GM19397 (cell line): ENCODE results near the gene PTPRD.
"Not testable (repeated sequence)": the region's sequence is repeated elsewhere in the genome, so short reads cannot be mapped to it uniquely, and the experiment has no call there.

Experiments
- ATAC-seq: cut with Tn5 transposase; IDR thresholded peaks from one replicate; pipeline ENCODE4 v1.9.1; 2021; ENCODE audit warnings: mild to moderate bottlenecking, moderate library complexity; ENCODE audit not compliant: unreplicated experiment

Gene PTPRD

DNA sequence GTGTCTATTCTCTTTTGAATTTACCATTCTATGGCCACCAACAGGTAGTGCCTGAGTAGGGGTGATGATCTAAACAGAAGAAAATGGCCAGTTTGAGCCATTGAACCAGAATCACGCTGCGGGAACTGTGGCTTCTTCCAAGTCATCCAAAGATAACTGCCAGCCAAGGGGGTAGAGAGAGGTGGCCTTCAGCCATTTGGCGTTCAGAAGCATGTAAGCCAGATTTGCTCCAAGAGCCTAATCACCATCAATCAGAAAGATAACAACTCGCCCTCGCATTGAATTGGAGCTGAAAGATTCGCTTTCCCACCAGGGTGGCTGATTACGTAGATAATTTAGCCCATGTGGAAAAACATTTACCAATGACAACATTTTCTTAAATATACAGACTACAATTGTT, 1510.5 kb downstream of the PTPRD start:
- no peak for ATAC-seq

DNA sequence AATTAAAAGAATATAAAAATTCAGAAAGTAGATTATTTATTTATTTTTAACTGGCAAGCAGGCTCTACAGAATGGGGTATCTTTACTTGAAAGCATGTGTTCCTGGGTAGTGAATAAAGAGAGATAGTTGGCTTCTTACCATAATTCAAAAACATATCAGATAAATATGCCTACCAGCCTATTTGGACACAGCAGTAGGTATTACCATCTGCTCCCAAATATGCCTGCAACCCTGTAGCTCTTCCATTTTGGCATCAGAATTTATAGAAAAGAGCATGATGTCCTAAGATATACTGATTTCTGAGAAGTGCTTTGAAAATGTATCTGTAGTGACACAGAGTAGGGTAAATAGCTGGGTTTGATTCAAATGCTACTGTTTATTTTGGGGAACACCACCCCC, 1512.7 kb downstream of the PTPRD start:
- no peak for ATAC-seq

GRCh38 chr9:9099646-9100045, 1513.2 kb downstream of the PTPRD start:
- ATAC-seq: no peak

DNA sequence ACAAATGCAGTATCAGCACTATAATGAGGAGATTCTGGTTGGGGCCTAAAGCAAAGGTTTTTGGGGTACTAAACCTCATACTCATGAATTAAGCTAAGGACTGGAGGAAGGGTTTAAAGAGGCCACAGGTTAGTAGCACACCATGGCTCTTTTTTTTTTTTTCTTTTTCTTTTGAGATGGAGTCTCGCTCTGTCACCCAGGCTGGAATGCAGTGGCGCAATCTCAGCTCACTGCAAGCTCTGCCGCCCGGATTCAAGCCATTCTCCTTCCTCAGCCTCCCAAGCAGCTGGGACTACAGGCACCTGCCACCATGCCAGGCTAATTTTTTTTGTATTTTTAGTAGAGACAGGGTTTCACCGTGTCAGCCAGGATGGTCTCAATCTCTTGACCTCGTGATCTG, 1515.5 kb downstream of the PTPRD start:
- ATAC-seq: not testable (repeated sequence)

DNA sequence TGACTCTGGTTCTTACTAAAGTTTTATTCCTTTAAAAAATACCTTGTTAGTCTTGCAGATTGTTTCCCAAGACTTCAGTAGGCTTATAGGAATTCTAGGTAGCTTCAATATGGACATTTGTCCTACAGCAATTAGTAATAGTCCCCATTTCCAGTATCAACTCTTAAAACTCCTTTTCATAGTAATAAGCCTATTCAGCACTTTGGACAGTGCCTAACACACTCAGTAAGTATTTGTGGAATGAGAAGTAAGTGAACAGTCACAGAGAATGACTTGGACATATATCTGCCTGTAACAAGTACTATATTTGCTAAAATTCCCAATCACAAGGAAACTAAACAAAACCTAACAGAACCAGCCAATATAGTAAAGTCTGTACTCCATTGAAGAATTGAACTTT, 1521.4 kb downstream of the PTPRD start:
- ATAC-seq: no peak

DNA sequence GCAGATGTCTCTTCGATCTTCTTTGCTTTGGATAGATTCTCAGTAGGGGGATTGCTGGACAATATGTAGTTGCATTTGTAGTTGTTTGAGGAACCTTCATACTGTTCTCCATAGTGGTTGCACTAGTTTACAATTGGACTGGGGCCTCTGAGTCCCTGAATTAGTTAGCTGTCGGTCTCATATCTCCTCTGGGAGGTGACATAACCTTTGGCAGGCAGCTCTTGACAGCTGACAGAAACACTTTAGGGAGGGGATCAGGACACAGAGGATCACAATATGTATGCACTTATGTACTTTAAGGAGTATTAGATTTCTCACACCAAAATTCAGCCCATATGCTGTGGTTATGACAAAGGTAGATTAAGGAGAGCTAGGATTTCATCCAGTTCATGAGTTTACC, 1533.3 kb downstream of the PTPRD start:
- no peak for ATAC-seq

GRCh38 chr9:9078301-9078700, 1534.5 kb downstream of the PTPRD start:
- ATAC-seq: no peak

- ATAC-seq: no peak
Observed at GRCh38 chr9:9061627-9062026, 1551.2 kb downstream of the PTPRD start.

GRCh38 chr9:9054354-9054992, 1558.3 kb downstream of the PTPRD start:
- no peak for ATAC-seq

GRCh38 chr9:9045572-9045971, 1567.2 kb downstream of the PTPRD start:
- no peak for ATAC-seq

- ATAC-seq: no peak
Observed at GRCh38 chr9:9045072-9045471, 1567.7 kb downstream of the PTPRD start.

GRCh38 chr9:9043788-9044187, 1569.0 kb downstream of the PTPRD start:
- ATAC-seq: not testable (repeated sequence)

- ATAC-seq: no peak
Observed at GRCh38 chr9:9041756-9042155, 1571.0 kb downstream of the PTPRD start.

DNA sequence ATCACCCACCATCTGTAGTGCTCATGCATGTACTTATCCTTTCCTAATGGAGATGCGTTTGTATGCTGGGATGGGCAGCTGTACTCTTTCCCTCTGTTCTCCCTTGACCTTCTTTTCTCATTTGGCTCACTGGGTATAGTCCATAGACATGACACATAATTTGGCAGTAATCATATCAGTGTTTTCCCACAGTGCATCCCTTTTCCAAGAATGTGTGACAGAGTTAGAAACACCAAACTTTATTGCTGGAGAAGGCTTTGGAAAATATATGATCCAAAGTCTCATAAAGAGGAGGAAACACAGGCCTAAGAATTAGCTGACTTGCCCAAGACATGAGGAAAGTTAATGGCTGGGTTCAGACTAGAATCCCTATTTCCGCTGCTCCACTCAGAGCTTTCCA, 1579.8 kb downstream of the PTPRD start:
- no peak for ATAC-seq

DNA sequence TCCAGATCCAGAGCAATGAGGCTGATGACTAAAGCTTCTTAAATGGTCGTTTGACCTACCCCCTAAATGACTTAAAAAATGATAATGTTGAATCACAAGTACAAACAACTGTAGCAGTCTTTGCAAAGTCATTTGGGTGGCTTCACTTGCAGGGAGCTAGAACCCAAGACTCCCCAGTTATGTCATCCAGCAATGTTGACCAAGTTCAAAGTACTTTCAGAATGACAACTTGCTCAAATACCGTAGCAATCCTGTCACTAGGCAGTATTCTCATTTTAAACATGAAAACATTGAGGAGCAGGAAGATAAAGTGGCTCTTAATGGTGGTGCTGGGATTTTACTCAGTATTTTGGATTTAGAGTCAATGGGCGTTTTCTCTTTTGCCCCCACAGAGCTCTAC, 1596.2 kb downstream of the PTPRD start:
- no peak for ATAC-seq

GRCh38 chr9:9004810-9005209, 1608.0 kb downstream of the PTPRD start:
- no peak for ATAC-seq

GRCh38 chr9:9002826-9003583, 1609.8 kb downstream of the PTPRD start:
- ATAC-seq: no peak

GRCh38 chr9:8980496-8981013, 1632.2 kb downstream of the PTPRD start:
- no peak for ATAC-seq

- no peak for ATAC-seq
Observed at GRCh38 chr9:8978334-8978733, 1634.5 kb downstream of the PTPRD start.

DNA sequence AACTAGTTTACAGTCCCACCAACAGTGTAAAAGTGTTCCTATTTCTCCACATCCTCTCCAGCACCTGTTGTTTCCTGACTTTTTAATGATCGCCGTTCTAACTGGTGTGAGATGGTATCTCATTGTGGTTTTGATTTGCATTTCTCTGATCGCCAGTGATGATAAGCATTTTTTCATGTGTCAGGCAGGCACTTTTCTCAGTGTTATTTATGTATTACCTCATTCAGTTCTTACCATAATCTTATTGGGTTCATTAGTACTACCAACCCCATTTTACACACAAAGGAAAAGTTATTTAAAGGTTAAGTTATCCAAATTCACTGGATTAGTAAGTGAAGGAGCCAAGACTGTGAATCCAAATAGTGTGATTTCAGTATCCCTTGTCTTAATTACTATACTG, 1644.5 kb downstream of the PTPRD start:
- not testable (repeated sequence) for ATAC-seq

DNA sequence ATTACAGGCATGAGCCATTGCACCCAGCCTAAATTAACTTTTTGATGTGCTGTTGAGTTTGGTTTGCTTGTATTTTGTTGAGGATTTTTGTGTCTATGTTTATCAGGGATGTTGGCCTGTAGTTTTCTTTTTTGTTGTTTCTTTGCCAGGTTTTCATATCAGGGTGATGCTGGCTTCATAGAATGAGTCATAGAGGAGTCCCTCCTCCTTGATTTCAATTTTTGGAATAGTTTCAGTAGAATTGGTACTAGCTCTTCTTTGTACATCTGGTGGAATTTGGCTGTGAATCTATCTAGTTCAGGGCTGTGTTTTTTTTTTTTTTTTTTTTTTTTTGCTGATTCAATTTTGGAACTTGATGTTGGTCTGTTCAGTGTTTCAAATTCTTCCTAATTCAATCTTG, 1648.9 kb downstream of the PTPRD start:
- ATAC-seq: no peak

- ATAC-seq: no peak
Observed at GRCh38 chr9:8962084-8962483, 1650.7 kb downstream of the PTPRD start.
